A549 (cell line): Measurements from ENCODE around the gene ADGRD1. TPM values are rescaled to one million over a fixed set of nuclear protein-coding genes. Genes with fewer than 3 reads are reported as not detected.
A peak's percentile ranks its signal among the peaks of the same experiment; 100 is the strongest.
"Not testable (repeated sequence)": the region's sequence is repeated elsewhere in the genome, so short reads cannot be mapped to it uniquely, and the experiment has no call there.

Source experiments
- ATAC-seq, 2 experiments: fragments of 200-7000 bp in 1 of 2; fragments of >200 bp in 1 of 2; cut with Nextera tagmentation in 1 of 2; cut with Tn5 transposase in 1 of 2; 3 replicates each; pipeline versions ENCODE4 v1.8.0 to v1.9.1; 2018 to 2020; ENCODE audit warnings: mild to moderate bottlenecking in 1 of 2, moderate library complexity in 1 of 2
- CTCF ChIA-PET: fragments of 300-600 bp; sonication (Branson Sonifier 250); formaldehyde crosslinking; extraction: SDS; loops from one replicate; lab custom pipeline; 2021; ENCODE audit warnings: antibody characterized with exemption, inconsistent platforms; lab: Yijun Ruan, JAX
- POLR2A ChIA-PET: fragments of 350-600 bp; formaldehyde crosslinking; extraction: SDS; loops from one replicate; lab custom pipeline; 2021; ENCODE audit warnings: antibody characterized with exemption, inconsistent platforms; lab: Yijun Ruan, JAX
- DNase-seq, 2 experiments: peaks; one replicate each; pipeline versions ENCODE4 v3.0.0 to v3.0.0-alpha.2; 2011 to 2016; ENCODE audit warnings: low read depth in 1 of 2, low spot score in 1 of 2
- FAIRE-seq: peaks from 2 replicates; lab custom pipeline; 2011; peaks lifted over from hg19 to GRCh38; lab: Jason Lieb, UNC
- H3K27ac ChIP-seq, 2 experiments: fragments of >200 bp; sonication (Bioruptor Twin); formaldehyde crosslinking; 3 replicates each; pipeline ENCODE4 v1.5.1; 2016 to 2017
- H3K4me1 ChIP-seq: fragments of >200 bp; sonication (Bioruptor Twin); formaldehyde crosslinking; 3 replicates; pipeline ENCODE4 v1.6.1; 2016
- H3K4me2 ChIP-seq: fragments of >200 bp; sonication (Bioruptor Twin); formaldehyde crosslinking; 3 replicates; pipeline ENCODE4 v1.6.1; 2016
- H3K4me3 ChIP-seq: fragments of >200 bp; sonication (Bioruptor Twin); formaldehyde crosslinking; 3 replicates; pipeline ENCODE4 v1.5.1; 2016
- H3K9me3 ChIP-seq: fragments of >200 bp; sonication (Bioruptor Twin); formaldehyde crosslinking; 3 replicates; pipeline ENCODE4 v1.6.1; 2016
- FOSL2 ChIP-seq, 2 experiments: fragments of 450-650 bp in 1 of 2; fragments of >200 bp in 1 of 2; sonication (Bioruptor Twin) in 1 of 2; formaldehyde crosslinking; IDR thresholded peaks; 2 replicates each; pipeline versions ENCODE4 v1.5.0 to v1.6.1; 2016 to 2020; ENCODE audit warnings: mild to moderate bottlenecking in 1 of 2, moderate library complexity in 1 of 2
- GATA3 ChIP-seq: IDR thresholded peaks from 2 replicates; pipeline ENCODE4 v1.6.1; 2012; ENCODE audit warnings: borderline replicate concordance
- HOXA7 ChIP-seq: fragments of 250-450 bp; sonication (Bioruptor Pico); IDR thresholded peaks from 2 replicates; pipeline ENCODE4 v1.5.0; 2020; ENCODE audit warnings: mild to moderate bottlenecking, moderate library complexity
- KDM1A ChIP-seq: fragments of 200-600 bp; sonication (generic); IDR thresholded peaks from 2 replicates; pipeline ENCODE4 v1.6.1; 2016; ENCODE audit warnings: low read depth, mild to moderate bottlenecking
- MAZ ChIP-seq: fragments of 150-350 bp; IDR thresholded peaks from 2 replicates; pipeline ENCODE4 v1.6.1; 2014; ENCODE audit warnings: antibody characterized with exemption, low read depth, low read length, borderline replicate concordance
- NPAS2 ChIP-seq: fragments of 250-450 bp; sonication (Bioruptor Pico); IDR thresholded peaks from 2 replicates; pipeline ENCODE4 v1.8.0; 2022; ENCODE audit warnings: mild to moderate bottlenecking, moderate library complexity, borderline replicate concordance
- RAD21 ChIP-seq, 2 experiments: fragments of >200 bp in 1 of 2; sonication (Bioruptor Twin) in 1 of 2; formaldehyde crosslinking in 1 of 2; IDR thresholded peaks in 1 of 2; conservative IDR thresholded peaks in 1 of 2; 2 replicates in 1 of 2; 3 replicates in 1 of 2; pipeline ENCODE4 v1.6.1; 2012 to 2018; ENCODE audit warnings: inconsistent platforms in 1 of 2
- RARB ChIP-seq: fragments of 250-450 bp; sonication (Bioruptor Pico); IDR thresholded peaks from 2 replicates; pipeline ENCODE4 v1.8.0; 2021; ENCODE audit warnings: mild to moderate bottlenecking, moderate library complexity
- RCOR1 ChIP-seq: fragments of 150-350 bp; IDR thresholded peaks from 2 replicates; pipeline ENCODE4 v1.6.1; 2014; ENCODE audit warnings: antibody characterized with exemption, low read length, low read depth
- SMC3 ChIP-seq: fragments of >200 bp; sonication (Bioruptor Twin); formaldehyde crosslinking; IDR thresholded peaks from 3 replicates; pipeline ENCODE4 v1.6.1; 2018; ENCODE audit warnings: inconsistent platforms
- SREBF2 ChIP-seq: fragments of 450-650 bp; IDR thresholded peaks from 2 replicates; pipeline ENCODE4 v1.6.1; 2014; ENCODE audit warnings: mild to moderate bottlenecking, moderate library complexity
- ZNF302 ChIP-seq: fragments of 250-450 bp; sonication (Bioruptor Pico); IDR thresholded peaks from 2 replicates; pipeline ENCODE4 v1.9.0; 2021; ENCODE audit warnings: inconsistent platforms, mild to moderate bottlenecking, moderate library complexity
- ZSCAN20 ChIP-seq: fragments of 250-450 bp; sonication (Bioruptor Pico); IDR thresholded peaks from 2 replicates; pipeline ENCODE4 v1.8.0; 2022; ENCODE audit warnings: mild to moderate bottlenecking, moderate library complexity
- WGBS: methylation state at CpG from one replicate; pipeline ENCODE4 v1.1.6; 2017; ENCODE audit errors: missing lambda C conversion rate; 5-methylcytosine and 5-hydroxymethylcytosine counted together
- polyA plus RNA-seq, 4 experiments: library from polyadenylated mRNA; depleted of rRNA in 3 of 4; stranded (reverse); fragments of >200 nt; fragmentation: RNase III in 1 of 4; extraction: RNeasy Plus Mini Kit Qiagen cat#74134 plus additional on column Dnase treatment in 1 of 4; gene quantifications; 2 replicates in 3 of 4; 3 replicates in 1 of 4; pipeline ENCODE4 v1.2.3, GENCODE V29; 2011 to 2017
- TF ChIP-seq, protein P1 (sequence below): fragments of >200 bp; sonication (Bioruptor Twin); formaldehyde crosslinking; IDR thresholded peaks from 3 replicates; pipeline ENCODE4 v1.5.1; 2016
- TF ChIP-seq, protein P2 (sequence below): fragments of 450-650 bp; IDR thresholded peaks from 2 replicates; pipeline ENCODE4 v1.6.1; 2014; ENCODE audit warnings: antibody characterized with exemption
- TF ChIP-seq, protein P3 (sequence below): fragments of 150-350 bp; IDR thresholded peaks from 2 replicates; pipeline ENCODE4 v1.6.1; 2014; ENCODE audit warnings: low read depth, mild to moderate bottlenecking, low read length

The ADGRD1 gene
- polyA plus RNA-seq, 2 of the 4 experiments (the other 2 are of a cell fraction) = 0.36 to 1.5 TPM

- peak; percentile 78 for TF ChIP-seq SMC3
- peak; percentile 76 to 84 for TF ChIP-seq RAD21 (conservative IDR thresholded peaks at IDR 0.05 in 1 of 2, IDR thresholded peaks at IDR 0.05 in 1 of 2)
- TF ChIP-seq, protein P1, sequence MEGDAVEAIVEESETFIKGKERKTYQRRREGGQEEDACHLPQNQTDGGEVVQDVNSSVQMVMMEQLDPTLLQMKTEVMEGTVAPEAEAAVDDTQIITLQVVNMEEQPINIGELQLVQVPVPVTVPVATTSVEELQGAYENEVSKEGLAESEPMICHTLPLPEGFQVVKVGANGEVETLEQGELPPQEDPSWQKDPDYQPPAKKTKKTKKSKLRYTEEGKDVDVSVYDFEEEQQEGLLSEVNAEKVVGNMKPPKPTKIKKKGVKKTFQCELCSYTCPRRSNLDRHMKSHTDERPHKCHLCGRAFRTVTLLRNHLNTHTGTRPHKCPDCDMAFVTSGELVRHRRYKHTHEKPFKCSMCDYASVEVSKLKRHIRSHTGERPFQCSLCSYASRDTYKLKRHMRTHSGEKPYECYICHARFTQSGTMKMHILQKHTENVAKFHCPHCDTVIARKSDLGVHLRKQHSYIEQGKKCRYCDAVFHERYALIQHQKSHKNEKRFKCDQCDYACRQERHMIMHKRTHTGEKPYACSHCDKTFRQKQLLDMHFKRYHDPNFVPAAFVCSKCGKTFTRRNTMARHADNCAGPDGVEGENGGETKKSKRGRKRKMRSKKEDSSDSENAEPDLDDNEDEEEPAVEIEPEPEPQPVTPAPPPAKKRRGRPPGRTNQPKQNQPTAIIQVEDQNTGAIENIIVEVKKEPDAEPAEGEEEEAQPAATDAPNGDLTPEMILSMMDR = peak; percentile 56
- no peak for TF ChIP-seq MAZ
- no peak for TF ChIP-seq RARB
- Histone ChIP-seq H3K27ac (no peak overlapping the region; a peak in 1 of 6 replicates), H3K4me1 (peaks cover 16% of the 10 kb centered on the region), H3K9me3 (no peaks in the 10 kb centered on the region), H3K4me3 (no peak overlapping the region), H3K4me2 (no peak overlapping the region)
- DNase-seq (peak; percentile 36 to 45), ATAC-seq (peak; percentile 60 to 83; a peak in 5 of 6 replicates), FAIRE-seq (no peak)
- POLR2A ChIA-PET = no interaction called here
- 60% methylated on average over 15 of the region's 15 CpGs for WGBS
- CTCF ChIA-PET = interaction anchor here (0.7 to 13.7 kb wide), 12 partner anchors 8 to 713 kb away, joined by 3 to 121 read pairs (median 4); no protein-coding TSS in a partner anchor
Observed at GRCh38 chr12:131116468-131117117, 162.9 kb downstream of the ADGRD1 start.

DNA sequence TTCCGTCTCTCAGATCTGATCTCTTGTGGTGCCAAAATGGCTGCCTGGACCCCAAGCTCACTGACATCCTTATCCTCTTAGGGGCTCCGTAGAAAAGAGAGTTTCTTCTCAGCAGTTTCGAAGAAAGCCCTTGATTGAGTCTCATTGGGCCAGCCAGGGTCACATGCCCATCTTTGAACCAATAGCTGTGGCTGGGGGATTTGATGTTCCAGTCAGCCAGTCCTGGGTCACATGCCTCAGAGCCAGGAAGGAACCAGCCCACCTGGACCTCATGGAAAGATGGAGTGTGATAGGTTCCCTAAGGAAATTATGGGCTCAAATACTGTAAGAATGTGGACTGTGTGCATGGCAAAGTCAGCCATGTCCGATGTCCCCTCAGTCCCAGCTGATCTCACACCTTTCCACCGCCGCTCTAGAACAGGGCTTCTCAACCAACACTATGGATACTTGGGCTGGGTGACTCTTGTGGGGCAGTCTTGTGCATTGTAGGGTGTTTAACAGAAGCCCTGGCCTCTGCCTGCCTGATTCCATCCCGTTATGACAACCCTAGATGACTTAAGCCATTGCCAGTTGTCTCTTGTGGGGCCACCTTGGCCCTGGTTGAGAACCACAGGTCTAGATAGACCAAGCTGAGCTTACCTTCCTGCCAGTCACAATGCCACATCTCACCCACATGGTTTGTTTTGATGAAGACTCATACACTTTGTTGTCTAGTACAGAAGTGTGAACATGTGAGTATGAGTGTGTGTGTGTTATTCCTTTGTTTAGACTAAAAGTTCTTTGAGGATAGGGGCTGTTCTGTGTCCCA lies 163.9 kb downstream of the ADGRD1 start:
- DNase-seq (no peak), FAIRE-seq (no peak), ATAC-seq (no peak)
- Histone ChIP-seq H3K4me1 (peaks cover 6% of the 10 kb centered on the region), H3K27ac (no peak overlapping the region), H3K9me3 (no peaks in the 10 kb centered on the region), H3K4me2 (no peak overlapping the region), H3K4me3 (no peak overlapping the region)
- TF ChIP-seq SREBF2 (no peak), HOXA7 (no peak), RCOR1 (no peak)
- TF ChIP-seq, protein P2, sequence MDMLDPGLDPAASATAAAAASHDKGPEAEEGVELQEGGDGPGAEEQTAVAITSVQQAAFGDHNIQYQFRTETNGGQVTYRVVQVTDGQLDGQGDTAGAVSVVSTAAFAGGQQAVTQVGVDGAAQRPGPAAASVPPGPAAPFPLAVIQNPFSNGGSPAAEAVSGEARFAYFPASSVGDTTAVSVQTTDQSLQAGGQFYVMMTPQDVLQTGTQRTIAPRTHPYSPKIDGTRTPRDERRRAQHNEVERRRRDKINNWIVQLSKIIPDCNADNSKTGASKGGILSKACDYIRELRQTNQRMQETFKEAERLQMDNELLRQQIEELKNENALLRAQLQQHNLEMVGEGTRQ = no peak
- ChIA-PET CTCF (interaction anchor here (0.8 to 13.7 kb wide), 7 partner anchors 9 to 712 kb away, joined by 3 to 121 read pairs (median 18); no protein-coding TSS in a partner anchor), POLR2A (no interaction called here)
- WGBS = 82% methylated on average over 7 of the region's 7 CpGs

GRCh38 chr12:131118371-131118770 lies 164.7 kb downstream of the ADGRD1 start:
- H3K4me1 ChIP-seq = no peaks in the 10 kb centered on the region
- ATAC-seq (no peak), DNase-seq (no peak), FAIRE-seq (no peak)
- H3K27ac ChIP-seq = no peak overlapping the region
- H3K4me2 ChIP-seq = no peak overlapping the region
- ChIA-PET POLR2A (no interaction called here), CTCF (interaction anchor here (8.0 to 13.7 kb wide), 2 partner anchors 13 to 16 kb away, joined by 89 to 121 read pairs; no protein-coding TSS in a partner anchor)
- no peaks in the 10 kb centered on the region for H3K9me3 ChIP-seq
- no peak overlapping the region for H3K4me3 ChIP-seq
- 49% methylated on average over 9 of the region's 9 CpGs for WGBS
- no peak for TF ChIP-seq KDM1A
- TF ChIP-seq, protein P3, sequence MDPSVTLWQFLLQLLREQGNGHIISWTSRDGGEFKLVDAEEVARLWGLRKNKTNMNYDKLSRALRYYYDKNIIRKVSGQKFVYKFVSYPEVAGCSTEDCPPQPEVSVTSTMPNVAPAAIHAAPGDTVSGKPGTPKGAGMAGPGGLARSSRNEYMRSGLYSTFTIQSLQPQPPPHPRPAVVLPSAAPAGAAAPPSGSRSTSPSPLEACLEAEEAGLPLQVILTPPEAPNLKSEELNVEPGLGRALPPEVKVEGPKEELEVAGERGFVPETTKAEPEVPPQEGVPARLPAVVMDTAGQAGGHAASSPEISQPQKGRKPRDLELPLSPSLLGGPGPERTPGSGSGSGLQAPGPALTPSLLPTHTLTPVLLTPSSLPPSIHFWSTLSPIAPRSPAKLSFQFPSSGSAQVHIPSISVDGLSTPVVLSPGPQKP = no peak
- no peak for TF ChIP-seq RAD21 (conservative IDR thresholded peaks at IDR 0.05 in 1 of 2, IDR thresholded peaks at IDR 0.05 in 1 of 2)
- TF ChIP-seq GATA3 = no peak
- TF ChIP-seq ZSCAN20 = no peak
- no peak for TF ChIP-seq ZNF302 (CRISPR knock-in tag)
- no peak for TF ChIP-seq NPAS2 (CRISPR knock-in tag)
- no peak for TF ChIP-seq FOSL2 (IDR thresholded peaks at IDR 0.05)
- no peak for TF ChIP-seq FOSL2 (CRISPR knock-in tag; IDR thresholded peaks at IDR 0.05)
- TF ChIP-seq, protein P2 = no peak

DNA sequence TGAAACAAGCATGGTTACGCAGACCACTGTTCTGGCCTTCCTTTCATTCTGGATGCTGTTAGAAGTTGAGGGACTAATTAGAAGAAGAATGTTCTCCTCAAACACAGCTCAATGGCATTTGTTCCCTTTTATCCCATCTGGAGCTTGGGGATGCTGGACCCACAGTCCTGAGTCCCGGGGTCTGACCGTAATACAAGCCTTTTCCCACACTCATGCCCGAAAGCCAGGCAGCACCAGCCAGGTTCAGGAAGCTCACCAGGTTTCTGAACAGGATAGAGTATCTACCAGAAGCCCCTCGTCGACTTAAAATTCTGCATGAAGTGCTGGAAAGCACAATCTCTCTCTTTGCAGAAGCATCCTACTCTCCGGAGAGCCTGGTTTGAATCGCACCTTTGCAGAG lies 165.6 kb downstream of the ADGRD1 start:
- H3K27ac ChIP-seq, POLR2A ChIA-PET, H3K4me2 ChIP-seq, H3K4me1 ChIP-seq, DNase-seq, ATAC-seq, FAIRE-seq, H3K4me3 ChIP-seq, H3K9me3 ChIP-seq: not testable (repeated sequence)
- CTCF ChIA-PET = interaction anchor here (1.1 to 13.7 kb wide), 4 partner anchors 14 to 711 kb away, joined by 3 to 121 read pairs (median 46); no protein-coding TSS in a partner anchor
- 71% methylated on average over 7 of the region's 8 CpGs for WGBS
